Measurements from ENCODE around the gene IFNA7.
"Not testable (repeated sequence)": the region's sequence is repeated elsewhere in the genome, so short reads cannot be mapped to it uniquely, and the experiment has no call there.

Gene IFNA7

GRCh38 chr9:21182810-21183736 is 18.9 kb downstream of the IFNA7 start:
- not testable (repeated sequence) for DNase-seq (ENCODE audit: low read depth in 1 of 2, low spot score in 1 of 2)

DNA sequence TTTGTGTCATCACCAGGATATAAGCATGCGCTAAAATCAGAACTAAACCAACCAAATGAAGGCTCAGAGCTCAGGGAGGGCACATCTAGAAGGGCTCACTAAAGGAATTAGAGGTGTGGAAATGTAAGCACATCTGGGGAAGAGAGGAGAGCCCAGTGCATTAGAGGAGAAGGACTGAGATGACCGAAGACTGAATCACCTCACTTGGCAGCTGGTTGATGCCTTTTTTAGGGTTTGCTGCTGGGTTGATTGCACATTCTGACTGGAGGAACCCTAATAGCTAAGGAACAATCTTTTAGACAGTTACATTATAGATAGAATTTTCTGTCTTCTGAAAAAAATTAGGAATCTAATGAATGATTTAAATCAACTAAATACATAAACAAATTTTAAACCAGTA is 27.3 kb downstream of the IFNA7 start:
- DNase-seq (ENCODE audit: low read depth in 1 of 2, low spot score in 1 of 2) = no peak

GRCh38 chr9:21172156-21172555 is 29.8 kb downstream of the IFNA7 start:
- no peak for DNase-seq (ENCODE audit: low read depth in 1 of 2, low spot score in 1 of 2)

- no peak for DNase-seq (ENCODE audit: low read depth in 1 of 2, low spot score in 1 of 2)
Observed at GRCh38 chr9:21171351-21171750, 30.7 kb downstream of the IFNA7 start.

DNA sequence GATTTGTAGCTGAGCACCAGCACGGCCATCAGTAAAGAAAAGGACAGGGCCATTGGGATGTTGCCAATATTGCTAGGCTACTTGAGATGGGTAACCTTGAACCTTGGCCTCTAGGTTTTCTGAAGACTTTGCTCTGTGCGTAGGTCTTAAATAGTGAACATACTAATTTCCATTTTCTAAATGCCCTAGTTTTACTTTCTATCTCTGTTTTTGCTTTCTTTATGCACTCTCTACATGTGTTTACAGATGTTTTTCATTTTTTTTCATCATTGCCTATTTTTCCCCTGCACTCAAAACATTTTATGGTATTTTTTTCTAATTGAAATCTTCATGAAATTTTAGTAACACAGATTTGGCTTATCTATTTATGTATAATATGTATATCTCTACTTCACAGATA is 35.4 kb downstream of the IFNA7 start, which contains the start of gene IFNA21:
Gene IFNA21, minus strand, starts transcription at position 101 of the 400 bp plus-strand sequence. Its CDS starts 48 bp downstream, at position 53.
- DNase-seq (ENCODE audit: low read depth in 1 of 2, low spot score in 1 of 2) = not testable (repeated sequence)

- no peak for DNase-seq (ENCODE audit: low read depth in 1 of 2, low spot score in 1 of 2)
Observed at GRCh38 chr9:21165516-21165915, 36.5 kb downstream of the IFNA7 start.

GRCh38 chr9:21160178-21160577 is 41.8 kb downstream of the IFNA7 start:
- no peak for DNase-seq (ENCODE audit: low read depth in 1 of 2, low spot score in 1 of 2)

GRCh38 chr9:21155501-21155900 is 46.5 kb downstream of the IFNA7 start:
- DNase-seq (ENCODE audit: low read depth in 1 of 2, low spot score in 1 of 2) = no peak

GRCh38 chr9:21154018-21154608 is 47.9 kb downstream of the IFNA7 start:
- DNase-seq (ENCODE audit: low read depth in 1 of 2, low spot score in 1 of 2) = no peak

DNA sequence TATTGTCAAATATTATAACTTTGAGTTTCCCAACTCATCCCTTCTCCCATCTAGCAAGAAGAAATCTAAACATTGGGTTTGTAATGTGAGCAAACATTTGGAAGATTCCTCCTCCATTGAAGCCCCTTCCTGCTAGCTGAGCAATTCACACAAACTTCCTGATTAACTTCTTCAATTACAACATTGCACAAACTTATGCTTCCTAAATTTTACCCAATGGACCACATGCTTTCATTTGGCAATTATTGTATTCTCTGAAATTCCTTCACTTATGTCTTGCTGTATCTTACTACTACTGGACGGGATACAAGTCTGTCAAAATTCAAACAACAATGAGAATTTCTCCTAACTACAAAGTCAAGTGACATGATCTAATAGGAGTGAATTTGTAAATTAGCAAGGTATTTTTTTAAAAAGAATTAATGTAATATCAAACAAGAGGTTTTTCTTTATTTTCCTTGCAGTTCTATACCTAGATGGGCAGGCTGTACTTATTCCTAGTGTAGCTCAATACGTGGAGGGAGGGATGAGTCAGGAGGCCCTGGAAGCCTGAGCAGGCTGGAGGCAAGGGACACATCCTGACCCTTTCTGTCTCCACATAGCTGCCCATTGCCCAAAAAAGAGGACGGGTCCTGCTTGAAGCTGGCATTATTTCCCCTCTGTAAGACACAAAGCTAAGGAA is 48.5 kb downstream of the IFNA7 start:
- DNase-seq (ENCODE audit: low read depth in 1 of 2, low spot score in 1 of 2) = no peak
